ENCODE data around the gene C11orf21.

C11orf21 gene
- long read RNA-seq, partial matches to known transcripts, result 0 of 18 reads
- long read RNA-seq, other reads (novel, unspliced or antisense), result 15 of 18 reads

DNA sequence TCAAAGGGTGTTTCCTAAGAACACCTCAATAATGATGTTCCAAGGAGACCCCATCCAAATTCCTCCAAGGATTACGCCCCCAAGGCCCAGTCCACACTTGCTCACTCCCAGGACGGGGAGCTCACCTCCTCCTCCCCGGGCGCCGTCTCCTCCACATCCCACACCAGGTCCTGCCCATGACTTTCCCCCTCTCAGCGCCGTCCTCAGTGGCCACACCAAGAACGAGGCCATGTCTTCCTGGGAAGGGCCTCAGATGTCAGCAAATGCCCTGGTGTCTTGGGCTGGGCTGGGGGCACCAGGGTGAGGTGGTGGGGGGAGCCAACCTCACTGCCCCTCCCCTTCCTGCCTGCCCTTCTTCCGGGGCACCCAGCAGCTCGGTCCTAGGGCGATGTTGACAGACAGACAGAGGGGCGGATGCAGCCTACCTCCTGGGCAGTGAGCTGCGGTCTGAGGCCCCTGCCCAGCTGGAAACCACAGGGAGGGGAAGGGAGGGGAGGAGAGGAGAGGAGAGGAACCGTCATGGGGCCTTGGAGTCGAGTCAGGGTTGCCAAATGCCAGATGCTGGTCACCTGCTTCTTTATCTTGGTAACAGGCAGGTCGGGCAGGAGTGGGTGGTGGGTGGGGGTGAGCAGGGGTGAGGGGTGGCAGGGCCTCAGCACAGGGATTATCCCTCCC lies at the start of gene C11orf21, which contains the start of gene TSPAN32:
TSS of gene C11orf21 (minus strand) at position 288 of the 675 bp plus-strand sequence. CDS start at position 178, 110 bp downstream.
TSS of gene TSPAN32 (plus strand) at position 383 of the 675 bp plus-strand sequence. CDS start at position 520, 137 bp downstream.
- Histone ChIP-seq H3K27ac (replicated peaks) (peak within 1 kb of the TSS; percentile 98), H3K4me3 (replicated peaks; ENCODE audit: insufficient read depth, low read length) (peak within 1 kb of the TSS; percentile 69)
- DNase-seq (ENCODE audit: low read depth in 1 of 2, low spot score in 1 of 2), result peak; percentile 97 to 100

DNA sequence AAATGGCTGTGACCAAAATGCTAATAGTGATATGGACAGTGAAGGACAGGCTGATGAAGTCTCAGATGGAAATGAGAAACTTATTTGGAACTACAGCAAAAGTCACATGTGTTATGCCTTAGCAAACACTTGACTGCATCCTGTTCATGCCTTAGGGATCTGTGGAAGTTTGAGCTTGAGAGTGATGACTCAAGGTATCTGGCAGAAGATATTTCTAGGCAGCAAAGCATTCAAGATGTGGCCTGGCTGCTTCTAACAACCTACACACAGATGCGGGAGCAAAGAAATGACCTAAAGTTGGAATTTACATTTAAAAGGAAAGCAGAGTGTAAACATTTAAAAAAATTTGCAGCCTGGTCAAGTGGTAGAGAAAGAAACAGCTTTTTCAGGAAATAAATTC lies 47.3 kb upstream of the C11orf21 start:
- TF ChIP-seq CTCF (IDR thresholded peaks at IDR 0.05; ENCODE audit: insufficient read depth, low read length) (no peak), REST (IDR thresholded peaks at IDR 0.05; ENCODE audit: insufficient replicate concordance, low read depth) (no peak), SPI1 (IDR thresholded peaks at IDR 0.05; ENCODE audit: borderline replicate concordance, low read depth) (no peak), POLR2AphosphoS5 (IDR thresholded peaks at IDR 0.05; ENCODE audit: low read depth) (no peak)
- Histone ChIP-seq H3K4me3 (replicated peaks; ENCODE audit: insufficient read depth, low read length) (no peak overlapping the region), H3K27ac (replicated peaks) (no peak overlapping the region), H3K27me3 (ENCODE audit: insufficient read depth, poor library complexity, severe bottlenecking) (no peaks in the 10 kb centered on the region)
- no peak for DNase-seq (ENCODE audit: low read depth in 1 of 2, low spot score in 1 of 2)

More for the DNA sequence above, at the start of gene C11orf21, which contains the start of gene TSPAN32:
- peak; percentile 47; the same call in 1 of the 2 replicates for TF ChIP-seq GABPA (IDR thresholded peaks at IDR 0.05; ENCODE audit: low read depth)
- peak; percentile 76; the same call in 1 of the 2 replicates for TF ChIP-seq SPI1 (IDR thresholded peaks at IDR 0.05; ENCODE audit: borderline replicate concordance, low read depth)
- peak; percentile 97 for TF ChIP-seq POLR2AphosphoS5 (IDR thresholded peaks at IDR 0.05; ENCODE audit: low read depth)
- TF ChIP-seq REST (IDR thresholded peaks at IDR 0.05; ENCODE audit: insufficient replicate concordance, low read depth), result no peak
- no peaks in the 10 kb centered on the region for H3K27me3 ChIP-seq (ENCODE audit: insufficient read depth, poor library complexity, severe bottlenecking)

DNA sequence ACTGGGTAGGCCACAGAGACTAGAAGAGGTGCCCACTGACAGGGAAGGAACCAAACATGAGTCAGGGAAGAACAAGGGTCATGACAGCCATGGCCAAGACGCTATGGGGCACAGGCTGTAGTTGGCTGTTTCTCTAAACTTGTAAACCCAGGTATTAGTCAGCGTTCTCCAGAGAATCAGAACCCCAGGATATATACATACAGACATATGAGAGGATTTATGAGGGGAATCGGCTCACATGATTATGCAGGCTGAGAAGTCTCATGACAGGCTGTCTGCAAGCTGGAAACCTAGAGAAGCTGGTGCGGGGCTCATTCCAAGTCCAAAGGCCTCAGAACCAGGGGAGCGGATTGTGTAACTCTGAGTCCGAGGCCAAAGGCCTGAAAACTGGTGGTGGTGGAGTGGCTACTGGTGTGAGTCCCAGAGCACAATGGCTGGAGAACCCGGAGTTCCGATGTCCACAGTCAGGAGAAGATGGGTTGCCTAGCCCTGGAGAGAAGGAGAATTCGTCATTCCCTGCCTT lies 45.7 kb upstream of the C11orf21 start:
- no peak for DNase-seq (ENCODE audit: low read depth in 1 of 2, low spot score in 1 of 2)
- no peak overlapping the region for H3K27ac ChIP-seq (replicated peaks)
- TF ChIP-seq GABPA (IDR thresholded peaks at IDR 0.05; ENCODE audit: low read depth) (no peak), POLR2AphosphoS5 (IDR thresholded peaks at IDR 0.05; ENCODE audit: low read depth) (no peak), SPI1 (IDR thresholded peaks at IDR 0.05; ENCODE audit: borderline replicate concordance, low read depth) (no peak), REST (IDR thresholded peaks at IDR 0.05; ENCODE audit: insufficient replicate concordance, low read depth) (no peak), CTCF (IDR thresholded peaks at IDR 0.05; ENCODE audit: insufficient read depth, low read length) (no peak)
- H3K27me3 ChIP-seq (ENCODE audit: insufficient read depth, poor library complexity, severe bottlenecking), result no peaks in the 10 kb centered on the region
- no peak overlapping the region for H3K4me3 ChIP-seq (replicated peaks; ENCODE audit: insufficient read depth, low read length)
